Breast epithelium (tissue), 4 donors: Measurements from ENCODE around the gene ST8SIA5. TPM values are rescaled to one million over a fixed set of nuclear protein-coding genes. Genes with fewer than 3 reads are reported as not detected.

ENCODE experiments used
- DNase-seq, 2 donors: peaks; one replicate each; pipeline ENCODE4 v3.0.0-alpha.2; 2019; ENCODE audit warnings: low spot score in 2 of 2
- H3K27ac ChIP-seq, 2 donors: fragments of 200-600 bp; sonication (generic) in 1 of 2; one replicate each; pipeline ENCODE4 v1.5.1; 2016 to 2019; ENCODE audit warnings: mild to moderate bottlenecking in 1 of 2
- H3K27me3 ChIP-seq, 2 donors: fragments of 200-600 bp; sonication (generic) in 1 of 2; one replicate each; pipeline versions ENCODE4 v1.5.1 to v1.6.0; 2017 to 2019; ENCODE audit warnings: control low read depth in 1 of 2, mild to moderate bottlenecking in 1 of 2
- H3K36me3 ChIP-seq: fragments of 200-600 bp; one replicate; pipeline ENCODE4 v1.5.1; 2019
- H3K4me1 ChIP-seq, 2 donors: fragments of 200-600 bp; sonication (generic); one replicate each; pipeline ENCODE4 v1.5.1; 2016 to 2019; ENCODE audit warnings: control low read depth in 1 of 2
- H3K4me3 ChIP-seq, 3 donors: fragments of 200-600 bp; sonication (generic); 1 replicate in 2 of 3; 2 replicates in 1 of 3; pipeline ENCODE4 v1.5.1; 2016 to 2019; ENCODE audit warnings: mild to moderate bottlenecking in 3 of 3, moderate library complexity in 2 of 3
- H3K9me3 ChIP-seq, 2 donors: fragments of 200-600 bp; sonication (generic) in 1 of 2; one replicate each; pipeline ENCODE4 v1.5.1; 2016 to 2019; ENCODE audit warnings: control low read depth in 1 of 2
- CTCF ChIP-seq, 3 donors: fragments of 450-650 bp; IDR thresholded peaks; one replicate each; pipeline ENCODE4 v1.5.1; 2016 to 2017; ENCODE audit warnings: antibody characterized with exemption in 3 of 3, mild to moderate bottlenecking in 3 of 3, moderate library complexity in 3 of 3
- POLR2A ChIP-seq: fragments of 450-650 bp; IDR thresholded peaks from one replicate; pipeline ENCODE4 v1.6.1; 2016; ENCODE audit warnings: antibody characterized with exemption, mild to moderate bottlenecking, moderate library complexity
- POLR2AphosphoS5 ChIP-seq, 3 donors: sonication (generic); formaldehyde crosslinking; IDR thresholded peaks; one replicate each; pipeline ENCODE4 v1.6.1; 2017; ENCODE audit warnings: antibody characterized with exemption in 3 of 3
- intact Hi-C: fragments of 100-400 bp; cut with DNase I; formaldehyde crosslinking; loops from one replicate; pipeline ENCODE4 v1.15.1; 2023; ENCODE audit warnings: low total_unique reads
- total RNA-seq, 3 donors: library from RNA; depleted of rRNA; stranded (reverse); fragments of >200 nt; gene quantifications; one replicate each; pipeline ENCODE4 v1.1.0, GENCODE V29; 2016

Gene ST8SIA5
- total RNA-seq, 3 donors from 2014 or later = 0.29 to 0.33 TPM; not detected in 1

- Histone ChIP-seq H3K4me3 (no peak overlapping the region), H3K27me3 (no peaks in the 10 kb centered on the region), H3K9me3 (no peaks in the 10 kb centered on the region), H3K27ac (no peak overlapping the region), H3K4me1 (no peaks in the 10 kb centered on the region), H3K36me3 (no peaks in the 10 kb centered on the region)
- DNase-seq = no peak
- TF ChIP-seq POLR2AphosphoS5 (IDR thresholded peaks at IDR 0.05) (no peak), POLR2A (no peak), CTCF (IDR thresholded peaks at IDR 0.05) (no peak)
- intact Hi-C loops = loop anchor here (5.0 kb wide), 1 partner anchor 849 kb away; no protein-coding TSS in a partner anchor
Observed at GRCh38 chr18:46622999-46623398, 133.9 kb downstream of the ST8SIA5 start.

GRCh38 chr18:46622451-46622850 lies 134.4 kb downstream of the ST8SIA5 start:
- Histone ChIP-seq H3K36me3 (no peaks in the 10 kb centered on the region), H3K4me1 (no peaks in the 10 kb centered on the region), H3K4me3 (no peak overlapping the region), H3K9me3 (no peaks in the 10 kb centered on the region), H3K27ac (no peak overlapping the region), H3K27me3 (no peaks in the 10 kb centered on the region)
- intact Hi-C loops = loop anchor here (5.0 kb wide), 1 partner anchor 850 kb away; no protein-coding TSS in a partner anchor
- DNase-seq = no peak
- TF ChIP-seq CTCF (IDR thresholded peaks at IDR 0.05) = no peak
- no peak for TF ChIP-seq POLR2A
- no peak for TF ChIP-seq POLR2AphosphoS5 (IDR thresholded peaks at IDR 0.05)

DNA sequence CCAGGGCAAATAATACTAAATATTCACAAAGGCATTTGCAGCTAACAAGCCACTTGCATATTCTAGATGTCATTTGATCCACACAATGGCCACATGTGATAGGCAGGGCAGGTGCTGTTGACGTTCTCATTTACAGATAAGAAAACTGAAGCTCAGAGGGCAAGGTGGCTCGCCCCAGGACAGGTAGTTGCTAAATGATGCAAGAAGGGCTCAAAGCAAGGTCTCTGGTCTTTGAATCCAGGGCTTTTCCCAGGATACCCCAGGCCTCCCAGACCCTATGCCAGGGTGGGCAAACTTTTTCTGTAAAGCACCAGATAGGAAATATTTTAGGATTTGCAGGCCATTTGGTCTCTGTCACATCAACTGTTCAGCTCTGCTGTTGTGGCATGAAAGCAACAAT lies 135.0 kb downstream of the ST8SIA5 start:
- Histone ChIP-seq H3K27me3 (no peaks in the 10 kb centered on the region), H3K4me1 (no peaks in the 10 kb centered on the region), H3K4me3 (no peak overlapping the region), H3K9me3 (no peaks in the 10 kb centered on the region), H3K27ac (no peak overlapping the region), H3K36me3 (no peaks in the 10 kb centered on the region)
- DNase-seq = no peak
- no peak for TF ChIP-seq POLR2A
- no peak for TF ChIP-seq CTCF (IDR thresholded peaks at IDR 0.05)
- TF ChIP-seq POLR2AphosphoS5 (IDR thresholded peaks at IDR 0.05) = no peak
- intact Hi-C loops = loop anchor here (5.0 kb wide), 1 partner anchor 850 kb away; no protein-coding TSS in a partner anchor

- no peaks in the 10 kb centered on the region for H3K27me3 ChIP-seq
- no peaks in the 10 kb centered on the region for H3K9me3 ChIP-seq
- TF ChIP-seq CTCF (IDR thresholded peaks at IDR 0.05) = no peak
- TF ChIP-seq POLR2A = no peak
- no peak for TF ChIP-seq POLR2AphosphoS5 (IDR thresholded peaks at IDR 0.05)
- intact Hi-C loops = loop anchor here (5.0 kb wide), 1 partner anchor 851 kb away; no protein-coding TSS in a partner anchor
- DNase-seq = no peak
- no peaks in the 10 kb centered on the region for H3K36me3 ChIP-seq
- no peaks in the 10 kb centered on the region for H3K4me1 ChIP-seq
- no peak overlapping the region for H3K27ac ChIP-seq
- no peak overlapping the region for H3K4me3 ChIP-seq
Observed at GRCh38 chr18:46621111-46621766, 135.6 kb downstream of the ST8SIA5 start.

GRCh38 chr18:46619559-46619958 lies 137.3 kb downstream of the ST8SIA5 start:
- Histone ChIP-seq H3K9me3 (no peaks in the 10 kb centered on the region), H3K4me3 (no peak overlapping the region), H3K36me3 (no peaks in the 10 kb centered on the region), H3K4me1 (no peaks in the 10 kb centered on the region), H3K27me3 (no peaks in the 10 kb centered on the region), H3K27ac (no peak overlapping the region)
- no peak for TF ChIP-seq POLR2AphosphoS5 (IDR thresholded peaks at IDR 0.05)
- no peak for TF ChIP-seq POLR2A
- TF ChIP-seq CTCF (IDR thresholded peaks at IDR 0.05) = no peak
- DNase-seq = no peak
- intact Hi-C loops = no loop called here
